Heart right ventricle (tissue), 16 donors: ENCODE results near the gene GPC5. TPM values are rescaled to one million over a fixed set of nuclear protein-coding genes. Genes with fewer than 3 reads are reported as not detected.

Experiments used
- ATAC-seq, 8 donors: fragments of 200-7000 bp; cut with Tn5 transposase; one replicate each; pipeline ENCODE4 v1.9.1; 2020; ENCODE audit warnings: mild to moderate bottlenecking in 8 of 8, moderate library complexity in 8 of 8, moderate number of reproducible peaks in 1 of 8
- DNase-seq, 2 donors: peaks; one replicate each; pipeline ENCODE4 v3.0.0-alpha.2; 2020
- H3K27ac ChIP-seq, 10 donors: fragments of 200-600 bp; sonication (generic) in 2 of 10; one replicate each; pipeline versions ENCODE4 v1.5.0 to v1.8.0; 2020 to 2022; ENCODE audit warnings: mild to moderate bottlenecking in 3 of 10
- H3K27me3 ChIP-seq, 7 donors: fragments of 200-600 bp; one replicate each; pipeline ENCODE4 v1.8.0; 2021 to 2022; ENCODE audit warnings: mild to moderate bottlenecking in 2 of 7
- H3K36me3 ChIP-seq, 9 donors: fragments of 200-600 bp; sonication (generic) in 1 of 9; one replicate each; pipeline versions ENCODE4 v1.5.0 to v1.8.0; 2020 to 2022; ENCODE audit warnings: mild to moderate bottlenecking in 2 of 9
- H3K4me1 ChIP-seq, 9 donors: fragments of 200-600 bp; sonication (generic) in 1 of 9; one replicate each; pipeline versions ENCODE4 v1.5.0 to v1.8.0; 2020 to 2022; ENCODE audit warnings: mild to moderate bottlenecking in 4 of 9
- H3K4me3 ChIP-seq, 10 donors: fragments of 200-600 bp; sonication (generic) in 2 of 10; one replicate each; pipeline versions ENCODE4 v1.5.0 to v1.8.0; 2020 to 2022; ENCODE audit warnings: mild to moderate bottlenecking in 7 of 10, moderate library complexity in 2 of 10
- H3K9me3 ChIP-seq, 11 donors: fragments of 200-600 bp in 10 of 11; sonication (generic) in 2 of 11; one replicate each; pipeline versions ENCODE4 v1.5.0 to v1.8.0; 2013 to 2022; ENCODE audit warnings: mild to moderate bottlenecking in 2 of 11, control low read depth in 1 of 11, moderate library complexity in 1 of 11
- CTCF ChIP-seq, 9 donors: fragments of 200-600 bp; sonication (generic) in 2 of 9; IDR thresholded peaks; one replicate each; pipeline versions ENCODE4 v1.5.0 to v1.8.0; 2021 to 2022; ENCODE audit warnings: antibody characterized with exemption in 9 of 9, mild to moderate bottlenecking in 5 of 9, moderate library complexity in 1 of 9
- WGBS, 2 donors: extraction: QIAGEN DNeasy Blood & Tissue Kit; methylation state at CpG; one replicate each; pipeline ENCODE4 v1.1.7; 2013; ENCODE audit warnings: inconsistent platforms in 1 of 2; 5-methylcytosine and 5-hydroxymethylcytosine counted together
- intact Hi-C, 10 donors: fragments of 100-400 bp; cut with DNase I; formaldehyde crosslinking; loops; one replicate each; pipeline versions ENCODE4 v1.11.1 to v1.14.2; 2022
- polyA plus RNA-seq, 2 donors: library from polyadenylated mRNA; stranded (reverse); fragments of 200-250 nt; gene quantifications; one replicate each; pipeline ENCODE4 v1.2.3, GENCODE V29; 2013
- total RNA-seq, 10 donors: library from RNA; stranded (reverse); fragmentation: NEBNext Ultra II Directional in 3 of 10; extraction: Animal tissue kit (Norgen Biotek cat#: 25700) in 3 of 10; gene quantifications; one replicate each; pipeline versions ENCODE4 v1.2.1 to v1.2.4, GENCODE V29; 2021 to 2023
- donor health status: Arrhythmogenic right ventricular cardiomyopathy.
- donor health status: ischemic (EF 13 %, LVEDD 7.1; RV severe dilation, severe dysfunction).
- donor health status: healthy with polysubstance abuse.
- donor health status: DM: no; HTN: yes; CAD: no.
- donor health status: DM: no; HTN: no; CAD: no.
- donor health status: ischemic (EF 25% LVEDD 6.9; RV normal size, moderate dysfunction).
- donor health status: ischemic (EF 25% LVEDD 5.7; RV mildly dilated, moderate dysfunction).
- donor health status: healthy.
- donor health status: DM: yes; HTN: yes; CAD: no.
- donor health status: Ischemic cardiomyopathy.
- donor health status: ischemic (EF 35%, LVEDD 5.7; RV mildly dilated, moderate dysfunction).
- donor health status: nonischemic (EF 11% LVEDD 7.7; RV severe dilation, severe dysfunction).
- donor health status: DM: yes; HTN: yes; CAD: no.
- donor health status: PGD.
- donor health status: ischemic (EF 29% LVEDD 5.4; RV normal size, mild dysfunction).
- donor health status: nonischemic (EF 23%, LVEDD 6.1; RV moderate dilation, normal function).

The GPC5 gene
- total and polyA plus RNA-seq, 12 donors = 0.01 to 3.5 (median 0.70) TPM; not detected in 1

- intact Hi-C loops = no loop called here
- ATAC-seq (peak; percentile 69 to 90 (median 79)), DNase-seq (peak in 1 of 2 donors; percentile 44)
- Histone ChIP-seq H3K4me1 (no peaks in the 10 kb centered on the region), H3K9me3 (no peaks in the 10 kb centered on the region), H3K27ac (no peak overlapping the region), H3K36me3 (no peaks in the 10 kb centered on the region), H3K4me3 (no peak overlapping the region), H3K27me3 (no peaks in the 10 kb centered on the region)
- TF ChIP-seq CTCF (IDR thresholded peaks at IDR 0.05) = no peak
- 13 to 14% methylated on average over 4 of the region's 4 CpGs for WGBS, 2 donors
Observed at GRCh38 chr13:91813253-91813652, 414.8 kb downstream of the GPC5 start.

GRCh38 chr13:91816263-91816807 lies 417.9 kb downstream of the GPC5 start:
- no peaks in the 10 kb centered on the region for H3K36me3 ChIP-seq
- DNase-seq (no peak), ATAC-seq (no peak)
- no peaks in the 10 kb centered on the region for H3K9me3 ChIP-seq
- intact Hi-C loops = loop anchor here in 3 of 10 donors (5.0 kb wide), 3 partner anchors 251 to 961 kb away; no protein-coding TSS in a partner anchor
- no peaks in the 10 kb centered on the region for H3K4me1 ChIP-seq
- H3K27me3 ChIP-seq = no peaks in the 10 kb centered on the region
- no peak for TF ChIP-seq CTCF (IDR thresholded peaks at IDR 0.05)
- 45 to 66% methylated on average over 4 of the region's 4 CpGs for WGBS, 2 donors
- H3K27ac ChIP-seq = no peak overlapping the region
- H3K4me3 ChIP-seq = no peak overlapping the region

GRCh38 chr13:91817250-91817649 lies 418.8 kb downstream of the GPC5 start:
- Histone ChIP-seq H3K27me3 (no peaks in the 10 kb centered on the region), H3K4me1 (no peaks in the 10 kb centered on the region), H3K36me3 (no peaks in the 10 kb centered on the region), H3K4me3 (no peak overlapping the region), H3K9me3 (no peaks in the 10 kb centered on the region), H3K27ac (no peak overlapping the region)
- ATAC-seq (peak in 1 of 8 donors; percentile 53), DNase-seq (no peak)
- WGBS, 2 donors = 29 to 33% methylated on average over 5 of the region's 5 CpGs
- TF ChIP-seq CTCF (IDR thresholded peaks at IDR 0.05) = peak in 8 of 9 donors; percentile 16 to 60 (median 43)
- intact Hi-C loops = loop anchor here in 3 of 10 donors (5.0 kb wide), 3 partner anchors 250 to 960 kb away; no protein-coding TSS in a partner anchor

- ATAC-seq (no peak), DNase-seq (no peak)
- no peak for TF ChIP-seq CTCF (IDR thresholded peaks at IDR 0.05)
- Histone ChIP-seq H3K4me3 (no peak overlapping the region), H3K27me3 (no peaks in the 10 kb centered on the region), H3K4me1 (no peaks in the 10 kb centered on the region), H3K27ac (no peak overlapping the region), H3K9me3 (peaks cover 0 to 20% (median 0%) of the 10 kb centered on the region in 11 donors), H3K36me3 (no peaks in the 10 kb centered on the region)
- intact Hi-C loops = no loop called here
Observed at GRCh38 chr13:91824416-91824815, 426.0 kb downstream of the GPC5 start.
